Prostate gland (tissue), 2 donors: ENCODE data around the gene RAB5IF.

ENCODE experiments used
- CTCF ChIP-seq, 4 experiments: fragments of 200-600 bp in 2 of 4; fragments of 450-650 bp in 2 of 4; sonication (generic) in 2 of 4; IDR thresholded peaks; 1 replicate in 3 of 4; 2 replicates in 1 of 4; pipeline ENCODE4 v1.5.1; 2016 to 2019; ENCODE audit warnings: antibody characterized with exemption in 4 of 4, mild to moderate bottlenecking in 2 of 4, moderate library complexity in 2 of 4
- POLR2A ChIP-seq: fragments of 450-650 bp; IDR thresholded peaks from one replicate; pipeline ENCODE4 v1.6.1; 2016; ENCODE audit warnings: antibody characterized with exemption, mild to moderate bottlenecking
- POLR2AphosphoS5 ChIP-seq: sonication (generic); formaldehyde crosslinking; IDR thresholded peaks from one replicate; pipeline ENCODE4 v1.6.1; 2017; ENCODE audit warnings: antibody characterized with exemption

DNA sequence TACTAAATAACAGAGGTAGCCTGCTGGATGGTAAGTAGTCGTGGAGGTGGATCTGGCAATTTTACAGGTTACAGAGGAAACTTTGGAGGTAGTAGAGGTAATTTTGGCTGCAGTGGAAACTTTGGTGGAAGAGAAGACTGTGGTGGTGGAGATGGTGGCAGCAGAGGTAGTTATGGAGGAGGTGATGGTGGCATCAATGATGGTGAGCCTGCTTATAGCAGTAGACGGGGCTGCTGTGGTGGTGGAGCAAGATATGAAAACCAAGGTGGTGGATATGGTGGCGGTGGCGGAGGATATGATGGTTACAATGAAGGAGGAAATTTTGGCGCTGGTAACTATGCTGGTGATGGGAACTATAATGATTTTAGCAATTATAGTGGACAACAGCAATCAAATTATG lies 15.3 kb downstream of the RAB5IF start:
- no peak for TF ChIP-seq POLR2A
- no peak for TF ChIP-seq POLR2AphosphoS5
- TF ChIP-seq CTCF (IDR thresholded peaks at IDR 0.05) = no peak
